Femur (tissue), 1 donor: ENCODE data around the gene CA4.

Source experiments
- DNase-seq: peaks from one replicate; pipeline ENCODE4 v3.0.0-alpha.2; 2017

The CA4 gene

DNA sequence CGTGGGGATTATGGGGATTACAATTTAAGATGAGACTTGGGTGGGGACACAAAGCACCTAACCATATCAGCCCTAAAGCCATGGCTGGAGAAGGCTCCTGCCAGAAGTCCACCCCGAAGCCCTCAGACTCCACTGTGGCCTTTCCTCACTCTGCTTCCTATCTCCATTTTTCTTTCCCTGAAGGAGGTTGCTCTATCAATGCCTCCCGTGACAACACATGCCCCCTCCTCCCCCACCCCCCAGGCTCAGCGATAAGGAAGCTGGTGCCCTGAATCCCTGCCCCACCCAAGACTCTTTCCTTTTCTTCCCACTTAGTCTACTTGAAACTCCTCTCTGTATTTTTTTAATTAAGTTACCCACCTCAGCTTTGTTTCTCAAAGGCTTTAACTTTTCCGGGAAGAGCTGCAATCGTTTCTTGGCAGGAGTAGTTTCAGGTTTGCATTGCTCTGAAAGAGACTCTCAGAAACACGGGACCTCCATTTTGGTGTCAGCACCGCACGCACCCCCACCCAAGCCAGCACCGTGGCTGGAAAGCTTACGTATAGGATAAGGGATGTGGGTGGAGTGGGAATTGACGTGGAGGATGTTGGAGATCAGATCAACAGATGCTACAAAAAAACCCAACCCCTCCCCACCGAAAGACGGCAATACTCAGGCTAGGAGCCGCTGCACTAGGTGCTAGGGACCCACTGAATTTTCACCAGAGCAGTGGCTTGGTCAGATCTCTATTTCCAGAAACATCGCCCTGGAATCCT is 15.2 kb upstream of the CA4 start:
- DNase-seq: peak; percentile 1

DNA sequence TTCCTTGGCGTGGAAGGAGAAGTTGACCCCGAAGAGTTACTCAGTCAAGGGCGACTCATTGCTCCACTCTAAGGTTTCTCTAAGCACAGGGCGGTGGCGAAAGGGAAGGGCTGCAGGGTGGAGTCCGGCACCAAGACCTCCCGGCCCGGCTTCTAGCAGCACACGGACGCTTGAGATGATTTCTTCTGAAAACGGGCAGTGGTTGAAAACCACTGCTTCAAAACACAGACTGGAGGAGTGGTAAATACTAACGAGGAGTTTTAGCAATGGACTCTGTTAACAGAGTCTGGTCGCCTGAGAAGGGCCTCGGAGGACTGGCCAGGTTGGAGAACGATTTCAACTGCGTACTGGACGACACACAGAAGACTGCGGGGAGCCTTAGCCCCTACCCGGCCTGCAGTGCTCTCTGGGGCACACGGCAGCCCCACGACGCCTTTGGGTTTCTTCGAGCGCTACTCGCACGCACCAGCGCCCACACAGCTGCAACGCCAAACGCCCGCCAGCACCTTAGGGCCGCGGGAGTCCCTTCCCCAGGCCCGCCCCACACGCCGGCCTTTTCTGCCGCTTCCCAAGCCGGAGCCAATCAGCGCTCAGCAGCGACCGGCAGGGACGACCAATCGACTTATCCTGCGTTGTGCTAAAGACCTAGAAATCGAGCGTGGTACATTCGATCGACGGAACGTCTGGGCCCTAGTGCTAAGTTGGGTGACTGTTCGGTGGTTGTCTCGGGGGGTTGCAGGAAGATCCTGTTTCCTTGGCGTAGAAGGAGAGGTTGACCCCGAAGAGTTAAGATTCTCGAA is 14.4 kb upstream of the CA4 start:
- peak; percentile 91 for DNase-seq

DNA sequence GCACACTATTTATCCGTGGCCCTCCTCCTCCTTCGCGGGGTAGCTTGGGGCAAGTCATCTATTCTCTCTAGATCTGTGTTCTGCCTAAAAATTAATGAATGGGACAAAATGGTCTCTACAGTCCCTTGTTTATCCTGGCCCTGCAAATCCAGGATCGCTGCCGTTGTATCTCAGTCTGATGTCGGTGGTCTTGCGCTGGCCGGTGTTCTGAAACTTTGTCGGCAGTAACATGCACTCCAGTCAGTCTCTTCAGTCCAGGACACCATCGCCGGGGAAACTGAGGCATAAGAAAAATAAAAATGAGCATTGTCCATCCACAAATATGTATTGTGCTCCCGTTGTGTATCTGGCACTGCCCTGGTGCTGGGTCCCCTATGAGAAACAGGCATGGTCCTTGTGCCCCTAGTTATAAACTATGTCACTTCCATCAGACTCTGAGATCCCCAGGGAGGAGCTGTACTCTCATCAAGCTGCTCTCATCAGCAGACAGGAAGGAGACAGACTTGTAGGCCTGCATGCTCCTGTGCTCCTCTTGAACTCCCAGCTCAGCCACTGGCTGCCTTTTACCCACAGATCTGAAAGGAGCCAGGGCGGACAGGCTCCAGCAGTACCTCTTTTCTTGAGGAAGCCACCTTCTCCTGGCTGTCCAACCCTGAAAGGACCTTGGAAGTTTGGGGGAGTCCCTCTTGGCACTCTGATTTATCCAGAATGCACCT is 13.7 kb upstream of the CA4 start:
- DNase-seq: peak; percentile 12

DNA sequence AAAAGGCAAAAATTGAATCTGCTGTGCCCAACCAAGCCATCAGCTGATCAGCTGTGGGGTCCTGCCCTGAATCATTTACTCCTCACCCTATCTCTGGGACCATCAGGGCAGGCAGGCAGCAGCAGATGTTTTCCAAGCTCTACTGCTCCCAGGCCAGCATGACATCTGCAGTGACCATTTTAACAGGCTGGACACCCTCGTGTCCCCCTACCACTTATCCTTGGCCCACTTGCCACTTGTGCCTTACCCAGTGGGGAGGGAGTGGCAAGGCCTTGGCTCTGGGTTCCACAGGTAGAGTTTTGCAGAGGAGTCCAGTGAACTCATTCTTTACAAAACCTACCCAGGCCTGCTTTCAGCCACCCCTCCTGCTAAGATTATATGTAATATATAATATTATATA is 12.0 kb upstream of the CA4 start:
- no peak for DNase-seq

DNA sequence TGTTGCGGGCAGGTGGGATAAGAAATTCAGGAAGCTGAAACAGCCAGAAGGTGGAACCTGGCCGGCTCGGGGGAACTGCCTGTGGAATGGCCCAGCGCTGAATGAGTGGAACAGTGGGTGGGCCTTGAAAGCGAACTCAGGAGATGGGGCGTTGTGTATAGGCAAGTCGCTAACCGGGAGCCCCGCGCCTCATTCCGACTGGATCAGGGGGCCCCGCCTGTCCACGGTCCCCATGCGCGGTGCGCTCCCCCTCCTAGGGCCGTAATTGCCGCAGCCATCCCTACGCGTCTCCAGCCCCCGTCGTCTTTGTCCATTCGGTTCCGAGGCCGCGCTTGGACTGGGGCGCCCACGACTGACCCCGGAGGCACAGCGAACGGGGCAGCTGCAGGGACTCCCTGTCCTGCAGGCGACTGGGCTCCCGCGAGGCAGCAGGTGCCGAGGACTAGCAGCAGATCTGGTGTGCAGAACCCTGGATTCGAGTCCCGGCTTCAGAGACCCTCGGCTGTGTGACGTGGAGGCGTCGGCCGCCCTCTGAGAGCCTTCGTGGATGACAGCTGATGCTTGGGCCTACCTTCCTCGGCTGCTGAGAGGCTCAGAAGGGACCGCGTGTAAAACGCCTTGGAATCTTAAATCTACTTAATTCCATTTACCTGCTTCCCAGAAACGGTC is 10.9 kb upstream of the CA4 start:
- DNase-seq: no peak

DNA sequence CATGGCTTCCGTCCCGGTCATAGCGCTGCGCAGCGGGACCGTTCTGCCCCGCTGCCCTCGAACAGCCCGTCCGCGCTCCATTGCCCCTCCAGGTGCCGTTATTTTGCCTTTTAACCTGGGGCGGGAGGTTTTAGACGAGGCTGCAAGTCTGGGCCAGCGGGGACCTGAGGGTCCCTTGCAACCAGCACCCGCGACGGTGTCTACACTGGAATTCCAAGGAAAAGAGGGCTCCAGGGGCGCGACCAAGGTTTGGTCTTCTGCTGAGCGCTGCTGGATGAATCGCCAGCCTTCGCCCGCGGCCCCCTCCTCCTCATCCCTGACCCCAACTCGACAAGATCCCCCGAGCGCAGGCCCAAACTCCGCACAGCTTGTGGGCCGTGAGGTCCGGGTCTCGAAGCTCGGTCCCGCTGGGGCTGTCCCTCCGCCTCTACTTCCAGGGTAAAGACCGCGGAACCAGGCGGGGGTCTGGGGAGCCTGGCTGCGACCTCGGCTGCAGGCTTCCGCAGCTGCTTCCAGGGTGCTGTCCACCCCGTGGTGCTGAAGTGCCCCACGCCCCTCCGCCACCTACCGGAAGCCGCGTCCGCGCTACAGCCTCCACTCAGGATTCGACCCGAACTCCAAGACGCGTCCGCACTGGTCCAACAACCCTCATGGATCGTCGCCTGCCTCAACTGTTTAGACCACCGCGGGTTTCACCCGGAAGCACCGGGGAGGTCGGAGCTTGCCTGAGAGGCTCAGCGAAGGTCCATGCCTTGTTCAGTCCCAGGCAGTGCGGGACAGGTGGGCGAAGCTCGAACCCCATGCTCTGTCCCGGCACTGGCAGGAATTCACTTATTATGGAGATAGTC is 10.1 kb upstream of the CA4 start:
- DNase-seq: peak; percentile 85

DNA sequence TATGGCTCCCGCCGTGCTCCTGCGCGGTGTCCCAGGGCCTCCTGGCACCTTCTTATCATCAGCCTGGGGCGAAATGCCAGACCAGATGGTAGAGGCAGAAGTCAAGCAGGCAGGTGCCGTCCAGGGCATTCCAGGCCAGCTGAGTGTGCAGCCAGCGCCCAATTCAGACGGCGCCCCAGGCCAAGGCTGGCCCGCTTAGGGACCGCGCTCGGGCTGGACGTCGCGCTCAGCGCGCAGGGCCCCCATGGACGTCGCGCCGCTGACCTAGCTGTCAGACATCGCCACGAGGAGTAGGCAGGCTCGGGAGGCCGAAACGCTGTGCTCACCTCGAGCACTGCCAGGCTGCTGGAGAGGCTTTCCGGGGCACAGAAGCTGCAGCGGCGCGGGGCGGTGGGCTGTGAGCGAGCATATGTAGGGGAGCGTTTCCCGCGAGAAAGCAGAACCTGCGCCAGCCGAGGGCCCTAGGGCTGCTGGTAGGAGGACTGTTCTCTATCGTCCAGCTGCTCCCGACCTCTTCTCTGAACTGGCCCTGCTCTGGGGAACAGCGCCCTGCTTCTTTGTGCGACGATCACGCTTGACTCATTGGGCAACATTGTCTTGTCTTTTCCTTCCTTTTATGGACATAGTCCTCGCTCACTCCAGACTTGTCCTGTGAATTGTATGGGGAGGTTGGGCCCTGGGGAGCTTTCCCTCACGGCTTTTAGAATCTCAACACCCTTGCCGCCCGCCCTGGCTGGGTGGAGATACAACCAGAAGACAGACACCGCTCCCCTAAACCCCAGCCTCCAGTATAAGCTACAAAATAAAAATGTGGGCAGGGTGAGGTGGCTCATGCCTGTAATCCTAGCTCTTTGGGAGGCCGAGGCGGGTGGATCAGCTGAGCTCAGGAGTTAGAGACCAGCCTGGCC is 8.4 kb upstream of the CA4 start:
- DNase-seq: no peak

DNA sequence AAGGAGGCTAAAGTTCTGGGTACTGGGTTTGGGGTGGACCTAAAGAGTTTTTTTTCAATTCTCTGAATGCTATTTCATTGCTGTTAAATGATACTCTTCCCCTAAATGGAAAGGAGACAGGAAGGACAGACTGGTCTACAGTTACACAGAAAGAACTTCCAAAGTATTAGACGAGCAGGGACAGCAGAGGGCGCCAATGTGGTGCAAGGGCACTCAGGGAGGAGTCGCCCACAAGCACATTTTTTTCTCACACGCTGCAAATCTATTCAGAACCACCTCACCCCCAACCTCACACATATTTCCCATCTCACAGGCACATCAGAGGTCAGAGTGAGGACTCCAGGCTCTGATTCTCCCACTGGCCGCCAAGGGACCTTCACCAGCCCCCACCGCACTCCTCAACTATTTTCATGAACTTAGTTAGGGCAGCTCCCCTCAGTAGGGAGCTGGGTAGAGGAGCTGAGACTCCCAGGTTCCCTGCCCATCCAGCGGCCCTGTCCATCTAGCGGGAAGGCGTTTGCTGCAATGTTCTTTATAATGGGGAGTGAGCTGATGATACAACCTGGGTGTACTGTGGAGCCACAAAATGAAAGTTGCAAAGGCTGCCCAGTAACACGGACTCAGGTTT is 6.8 kb upstream of the CA4 start:
- peak; percentile 86 for DNase-seq

DNA sequence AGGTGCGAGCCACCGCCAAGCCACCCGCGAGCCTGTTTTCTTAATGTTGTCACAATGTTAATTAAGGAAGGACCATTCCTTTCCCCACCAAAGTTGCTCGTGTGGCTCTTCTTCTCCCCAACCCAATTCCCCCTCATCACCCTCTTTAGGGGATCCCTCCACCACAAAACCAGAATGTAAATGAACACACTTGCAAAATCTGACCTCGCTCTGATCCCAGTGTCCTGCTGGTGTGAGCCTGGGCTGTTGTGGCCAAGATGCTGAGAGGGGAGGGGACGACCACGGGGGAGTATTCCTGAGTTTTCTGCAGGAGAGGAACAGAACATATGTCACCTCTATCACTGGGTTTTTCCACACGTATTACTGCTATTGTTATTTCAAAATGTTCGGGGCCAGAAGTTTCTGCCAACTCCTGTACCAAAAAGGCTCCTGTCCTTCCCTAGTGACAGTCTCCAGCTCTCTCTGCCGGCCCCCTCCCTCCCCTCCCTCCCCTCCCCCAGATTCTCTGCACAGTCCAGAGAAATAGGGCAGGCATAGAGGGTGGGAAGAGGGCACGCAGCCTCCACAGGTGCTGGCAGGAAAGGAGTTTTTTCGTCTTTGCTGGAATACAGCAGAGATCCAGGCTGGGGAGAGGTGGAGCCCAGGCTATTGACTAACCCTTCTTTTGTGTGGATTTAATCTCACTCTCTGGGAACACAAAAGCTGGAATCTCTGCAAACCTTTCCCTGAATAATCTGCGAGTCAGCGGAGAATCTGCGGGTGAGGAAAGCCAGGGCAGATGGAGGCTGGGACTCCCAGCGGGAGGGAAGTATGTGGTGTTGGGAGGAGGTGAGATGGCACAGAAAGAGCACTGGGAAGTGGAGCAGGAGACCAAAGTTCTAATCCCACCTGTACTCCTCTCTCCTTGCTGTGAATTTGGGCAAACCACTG is 4.5 kb upstream of the CA4 start:
- no peak for DNase-seq

DNA sequence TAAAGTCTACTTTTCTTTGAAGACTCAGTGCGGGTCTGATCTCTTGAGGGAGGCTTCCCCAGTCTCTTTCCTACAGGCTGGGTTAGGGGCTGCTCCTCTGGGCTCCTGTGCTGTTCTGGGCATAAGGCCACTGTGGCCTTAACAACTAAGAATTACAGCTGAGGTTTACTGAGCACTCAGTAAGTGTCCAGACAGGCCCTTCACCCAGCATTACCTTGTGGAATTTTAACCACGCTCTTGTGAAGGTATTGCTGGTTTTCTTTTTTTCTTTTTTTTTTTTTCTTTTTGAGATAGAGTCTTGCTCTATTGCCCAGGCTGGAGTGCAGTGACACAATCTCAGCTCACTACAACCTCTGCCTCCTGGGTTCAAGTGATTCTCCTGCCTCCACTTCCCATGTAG is 3.6 kb upstream of the CA4 start:
- no peak for DNase-seq

DNA sequence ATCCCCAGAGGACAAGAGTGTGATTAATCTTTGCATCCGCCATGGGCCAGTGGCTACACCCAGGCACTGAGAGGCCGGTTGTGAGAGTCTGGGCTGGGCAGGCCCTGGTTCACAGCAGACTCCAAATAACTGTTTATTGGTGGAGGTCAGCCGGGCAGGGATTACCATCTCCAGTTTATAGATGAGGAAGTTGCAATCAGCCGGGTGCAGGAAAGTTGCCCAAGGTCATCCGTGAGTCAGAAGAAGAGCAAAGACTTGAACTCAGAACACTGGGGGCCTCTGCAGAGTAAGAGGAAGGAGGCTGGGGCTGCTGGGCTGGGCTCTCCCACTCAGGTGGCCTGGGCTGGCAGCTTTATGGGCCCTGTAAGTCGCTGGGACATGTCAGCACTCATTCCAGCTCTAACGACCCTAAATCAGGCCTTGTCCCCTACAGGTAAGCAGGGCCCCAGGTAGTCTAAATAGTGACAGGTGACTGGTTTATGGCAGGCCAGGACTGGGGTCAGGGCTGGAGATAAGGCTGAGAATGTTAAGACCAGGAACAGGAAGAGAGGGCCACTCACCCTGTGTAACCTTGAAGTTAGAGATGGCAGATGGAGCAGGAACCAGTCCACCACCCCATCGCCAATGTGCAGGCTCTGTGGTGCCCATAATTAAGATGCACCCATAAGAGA is 2.1 kb upstream of the CA4 start:
- no peak for DNase-seq

DNA sequence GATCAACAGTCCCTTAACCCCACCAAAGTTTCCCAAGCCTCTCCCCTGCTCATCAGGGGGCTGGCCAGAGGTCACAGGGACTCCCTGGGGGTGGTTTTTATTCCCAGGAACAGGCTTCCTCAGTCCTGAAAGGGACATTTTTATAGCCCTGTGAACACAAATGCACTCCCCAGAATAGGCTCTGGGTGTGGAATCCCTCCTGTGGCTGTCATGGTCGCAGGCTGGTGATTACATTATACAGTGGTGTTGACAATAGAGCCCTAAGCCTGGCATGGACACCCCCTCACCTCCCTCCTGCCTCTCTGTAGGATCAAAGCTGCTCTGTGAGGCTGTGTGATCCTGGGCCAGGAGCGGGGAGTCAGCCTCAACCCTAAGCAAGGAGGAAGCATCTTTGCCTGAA is 1.4 kb upstream of the CA4 start:
- no peak for DNase-seq

DNA sequence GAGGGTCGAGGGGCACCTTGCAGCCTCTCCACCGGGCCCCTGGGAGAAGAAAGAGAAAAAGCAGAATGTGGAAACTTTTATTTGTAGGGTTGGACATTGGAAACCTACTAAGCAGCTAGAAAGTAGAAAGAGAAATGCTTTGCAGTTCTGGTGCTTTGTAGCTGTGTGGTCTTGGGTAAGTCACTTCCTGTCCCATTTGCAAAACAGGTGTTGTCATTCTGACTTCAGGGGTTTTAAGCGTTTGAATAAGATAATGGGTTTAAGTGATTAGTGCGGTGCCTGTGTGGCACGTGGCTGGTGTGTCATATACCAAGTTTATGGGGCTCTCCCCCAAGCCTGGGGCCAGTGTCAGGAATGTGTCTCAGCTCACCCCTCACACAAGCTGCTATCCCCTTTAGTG is 1.6 kb downstream of the CA4 start:
- no peak for DNase-seq

DNA sequence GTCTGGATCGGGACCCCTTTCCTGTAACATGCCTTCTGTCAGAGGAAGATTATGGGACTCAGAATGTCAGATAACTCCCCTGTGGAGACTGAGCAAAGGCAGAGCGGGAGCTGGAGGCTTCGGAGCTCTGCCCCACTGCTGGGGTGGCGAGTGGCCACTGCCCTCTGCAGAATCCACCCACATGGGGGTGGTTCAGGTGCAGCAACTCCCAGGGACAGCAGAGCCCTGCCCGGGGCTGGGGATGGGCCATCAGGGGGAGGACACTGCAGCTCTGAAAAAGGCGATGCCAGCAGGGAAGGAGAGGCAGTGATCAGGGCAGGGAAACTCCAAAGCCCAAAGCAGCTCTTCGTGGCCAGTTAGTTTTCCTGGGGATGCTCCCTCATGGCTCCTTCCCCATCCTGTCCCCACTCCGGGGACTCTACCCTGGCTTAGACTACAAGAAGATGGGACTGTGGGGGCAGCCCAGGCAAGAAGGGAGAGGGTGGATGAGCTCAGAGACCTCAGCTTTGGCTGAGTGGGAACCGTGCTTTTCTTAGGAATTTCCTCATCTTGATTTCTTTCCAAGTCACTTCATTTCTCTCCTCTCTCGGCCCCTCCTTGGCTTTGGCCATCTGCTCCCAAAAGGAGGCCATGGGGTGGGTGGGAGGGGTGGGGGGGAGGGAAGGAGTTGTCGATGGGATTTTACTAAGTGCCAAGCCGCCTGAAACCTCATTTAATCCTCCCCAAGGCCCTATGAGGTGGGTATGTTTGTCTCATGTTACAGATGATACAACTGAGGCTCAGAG is 4.0 kb downstream of the CA4 start:
- DNase-seq: peak; percentile 48

DNA sequence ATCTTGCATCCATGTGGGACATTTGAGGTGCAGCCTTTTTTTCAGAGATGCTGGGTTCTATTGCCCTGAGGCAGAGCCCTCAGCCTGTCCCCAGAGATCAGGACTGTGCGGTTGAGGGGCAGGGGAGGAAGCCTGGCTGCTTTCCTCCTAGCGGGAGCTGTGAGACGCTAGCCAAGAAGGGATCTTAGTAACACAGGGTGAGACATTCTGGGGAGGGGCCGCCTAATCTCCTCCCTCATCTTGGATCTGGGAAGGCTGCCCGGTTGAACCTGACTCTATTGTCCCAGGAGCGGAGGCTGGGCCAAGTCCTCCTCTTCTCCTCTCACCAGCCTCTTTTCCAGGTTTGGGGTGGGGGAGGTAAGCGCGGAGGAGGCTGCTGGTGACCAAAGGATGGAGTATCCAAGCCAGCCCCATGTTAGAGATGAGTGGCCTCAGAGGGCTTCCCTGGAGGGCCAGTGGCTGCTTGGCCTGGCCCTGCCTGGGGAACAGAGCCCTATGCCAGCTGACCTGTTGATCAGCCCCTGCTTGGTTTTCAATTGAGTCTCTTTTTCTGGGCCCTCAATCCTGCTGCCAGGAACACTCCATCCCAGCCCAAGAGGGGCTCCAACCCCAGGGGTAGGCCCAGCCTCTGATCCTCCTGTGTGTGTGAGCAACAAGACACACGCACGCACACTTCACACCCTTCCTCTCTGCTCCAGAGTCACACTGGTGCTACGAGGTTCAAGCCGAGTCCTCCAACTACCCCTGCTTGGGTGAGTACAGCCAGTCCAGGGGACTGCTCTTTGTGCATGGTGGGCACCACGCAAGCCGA is 5.0 kb downstream of the CA4 start:
- DNase-seq: peak; percentile 86

DNA sequence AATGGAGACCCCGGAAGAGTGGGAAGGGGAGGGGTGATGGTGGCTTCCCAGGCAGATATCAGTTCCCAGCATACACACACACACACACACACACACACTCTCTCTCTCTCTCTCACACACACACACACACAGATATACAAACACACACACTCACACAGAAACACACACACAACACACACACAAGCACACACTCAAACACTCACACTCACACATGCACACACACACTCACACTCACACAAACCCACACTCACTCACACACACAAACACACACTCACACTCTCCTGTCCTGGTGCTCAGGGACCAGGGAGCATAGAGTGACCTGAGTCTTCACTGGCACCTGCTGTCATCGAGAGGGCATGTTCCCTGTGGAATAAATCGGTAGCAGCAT is 5.6 kb downstream of the CA4 start:
- no peak for DNase-seq

DNA sequence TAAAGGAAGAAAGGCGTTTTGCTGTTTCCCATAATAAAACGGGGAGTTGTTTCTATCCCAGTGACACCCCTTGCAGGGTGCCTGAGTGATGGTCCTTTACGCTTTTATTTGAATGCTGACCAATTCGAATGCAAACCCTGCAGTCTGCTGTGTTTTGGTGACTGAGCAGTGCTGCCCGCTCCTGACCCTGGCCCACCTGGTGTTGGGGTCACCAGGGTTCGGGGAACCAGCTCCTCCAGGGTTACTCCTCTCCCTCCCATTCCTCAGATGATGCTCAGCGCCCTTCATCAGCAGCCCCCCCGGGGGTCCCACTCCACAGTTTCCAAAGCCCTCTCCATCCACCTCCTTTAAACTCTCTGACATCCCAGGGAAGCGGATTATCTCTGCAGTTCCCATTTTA is 6.0 kb downstream of the CA4 start:
- DNase-seq: no peak
